Measurements from ENCODE around the gene SLC16A6.

DNA sequence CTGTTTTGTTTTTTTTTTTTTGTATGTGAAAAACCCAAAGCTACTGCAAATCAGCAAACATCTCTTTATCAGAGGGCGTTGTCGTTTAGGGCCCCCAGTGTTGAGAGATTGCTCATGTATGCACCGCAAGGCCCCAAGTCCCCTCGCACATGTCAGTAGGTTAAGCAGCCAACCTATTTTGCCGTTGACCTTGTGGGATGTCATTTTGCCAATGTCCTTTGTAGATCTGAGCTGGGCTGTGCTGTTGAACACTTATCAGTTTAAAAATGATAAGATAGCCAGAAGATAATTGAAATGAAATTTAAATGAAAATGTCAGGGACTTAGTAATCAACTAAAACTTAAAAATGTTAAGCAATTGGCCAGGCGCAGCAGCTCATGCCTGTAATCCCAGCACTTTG is 26.5 kb upstream of the SLC16A6 start:
- TF ChIP-seq, protein P1, sequence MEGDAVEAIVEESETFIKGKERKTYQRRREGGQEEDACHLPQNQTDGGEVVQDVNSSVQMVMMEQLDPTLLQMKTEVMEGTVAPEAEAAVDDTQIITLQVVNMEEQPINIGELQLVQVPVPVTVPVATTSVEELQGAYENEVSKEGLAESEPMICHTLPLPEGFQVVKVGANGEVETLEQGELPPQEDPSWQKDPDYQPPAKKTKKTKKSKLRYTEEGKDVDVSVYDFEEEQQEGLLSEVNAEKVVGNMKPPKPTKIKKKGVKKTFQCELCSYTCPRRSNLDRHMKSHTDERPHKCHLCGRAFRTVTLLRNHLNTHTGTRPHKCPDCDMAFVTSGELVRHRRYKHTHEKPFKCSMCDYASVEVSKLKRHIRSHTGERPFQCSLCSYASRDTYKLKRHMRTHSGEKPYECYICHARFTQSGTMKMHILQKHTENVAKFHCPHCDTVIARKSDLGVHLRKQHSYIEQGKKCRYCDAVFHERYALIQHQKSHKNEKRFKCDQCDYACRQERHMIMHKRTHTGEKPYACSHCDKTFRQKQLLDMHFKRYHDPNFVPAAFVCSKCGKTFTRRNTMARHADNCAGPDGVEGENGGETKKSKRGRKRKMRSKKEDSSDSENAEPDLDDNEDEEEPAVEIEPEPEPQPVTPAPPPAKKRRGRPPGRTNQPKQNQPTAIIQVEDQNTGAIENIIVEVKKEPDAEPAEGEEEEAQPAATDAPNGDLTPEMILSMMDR (conservative IDR thresholded peaks at IDR 0.05 in 1 of 2, IDR thresholded peaks at IDR 0.05 in 1 of 2; ENCODE audit: extremely low read depth in 1 of 2, insufficient read depth in 1 of 2, low read depth in 1 of 2, low read length in 2 of 2): no peak
- no peak for TF ChIP-seq EZH2 (IDR thresholded peaks at IDR 0.05; ENCODE audit: borderline replicate concordance, low read length)
